B cell (primary cell): ENCODE data around the gene NFATC2. TPM values are rescaled to one million over a fixed set of nuclear protein-coding genes. Genes with fewer than 3 reads are reported as not detected.

ENCODE experiments used
- ATAC-seq: fragments of 200-7000 bp; cut with Tn5 transposase; one replicate; pipeline ENCODE4 v1.10.0; 2021; ENCODE audit warnings: low read depth, mild to moderate bottlenecking, moderate number of reproducible peaks, moderate library complexity
- CTCF ChIA-PET: fragments of 350-600 bp; sonication (Branson Sonifier 250); formaldehyde crosslinking; loops from one replicate; lab custom pipeline; 2021; ENCODE audit warnings: antibody characterized with exemption, inconsistent platforms; lab: Charles Lee
- POLR2A ChIA-PET: fragments of 350-600 bp; sonication (Branson Sonifier 250); formaldehyde crosslinking; loops from one replicate; lab custom pipeline; 2021; ENCODE audit warnings: antibody characterized with exemption; lab: Charles Lee
- DNase-seq: peaks from one replicate; pipeline ENCODE4 v3.0.0; 2013
- H2AFZ ChIP-seq: 2 replicates; pipeline ENCODE4 v1.6.1; 2012; ENCODE audit warnings: mild to moderate bottlenecking, low read depth, low read length; ENCODE audit not compliant: insufficient read depth, poor library complexity, severe bottlenecking
- H3K27ac ChIP-seq, 2 donors: 1 replicate in 1 of 2; 2 replicates in 1 of 2; pipeline ENCODE4 v1.5.1; 2012 to 2013; ENCODE audit warnings: low read length in 2 of 2, mild to moderate bottlenecking in 2 of 2, moderate library complexity in 1 of 2
- H3K27me3 ChIP-seq, 4 experiments: fragments of 200-600 bp in 1 of 4; sonication (generic) in 1 of 4; replicated peaks in 1 of 4; 1 replicate in 2 of 4; 2 replicates in 2 of 4; pipeline versions ENCODE4 v1.6.1 to v1.7.0; 2013 to 2016; ENCODE audit warnings: low read length in 3 of 4, mild to moderate bottlenecking in 2 of 4, mixed read lengths in 1 of 4, moderate library complexity in 1 of 4; ENCODE audit not compliant: insufficient read depth in 4 of 4, control insufficient read depth in 3 of 4; ENCODE audit errors: control extremely low read depth in 1 of 4
- H3K36me3 ChIP-seq, 2 experiments: replicated peaks in 1 of 2; 1 replicate in 1 of 2; 2 replicates in 1 of 2; pipeline versions ENCODE4 v1.6.1 to v1.7.1; 2013; ENCODE audit warnings: low read length in 1 of 2; ENCODE audit not compliant: insufficient read depth in 2 of 2, control insufficient read depth in 1 of 2; ENCODE audit errors: control extremely low read depth in 1 of 2, extremely low read depth in 1 of 2
- H3K4me1 ChIP-seq, 2 donors: fragments of 200-600 bp in 1 of 2; sonication (generic) in 1 of 2; 1 replicate in 1 of 2; 2 replicates in 1 of 2; pipeline versions ENCODE4 v1.5.1 to v1.6.1; 2013 to 2017; ENCODE audit warnings: low read length in 2 of 2; ENCODE audit not compliant: control insufficient read depth in 2 of 2, insufficient read depth in 2 of 2
- H3K4me2 ChIP-seq: replicated peaks from 2 replicates; pipeline ENCODE3; 2012; ENCODE audit warnings: mild to moderate bottlenecking, low read depth, low read length; ENCODE audit not compliant: poor library complexity, severe bottlenecking
- H3K4me3 ChIP-seq, 5 experiments: fragments of 200-600 bp in 1 of 5; sonication (generic) in 1 of 5; 1 replicate in 3 of 5; 2 replicates in 2 of 5; pipeline versions ENCODE4 v1.5.1 to v1.7.0; 2011 to 2016; ENCODE audit warnings: low read length in 4 of 5, mild to moderate bottlenecking in 4 of 5, low read depth in 2 of 5, control low read depth in 1 of 5, moderate library complexity in 1 of 5; ENCODE audit not compliant: insufficient read depth in 1 of 5; ENCODE audit errors: control extremely low read depth in 1 of 5, extremely low read depth in 1 of 5
- H3K79me2 ChIP-seq: fragments of 200-600 bp; sonication (generic); one replicate; pipeline ENCODE4 v1.6.0; 2016; ENCODE audit warnings: low read length; ENCODE audit not compliant: control insufficient read depth, insufficient read depth
- H3K9ac ChIP-seq: fragments of 200-600 bp; sonication (generic); 2 replicates; pipeline ENCODE4 v1.6.1; 2017; ENCODE audit warnings: mild to moderate bottlenecking, low read length, moderate library complexity
- H3K9me3 ChIP-seq, 3 donors: one replicate each; pipeline versions ENCODE4 v1.6.1 to v1.7.1; 2013; ENCODE audit warnings: low read length in 2 of 3; ENCODE audit not compliant: control insufficient read depth in 2 of 3, insufficient read depth in 1 of 3; ENCODE audit errors: control extremely low read depth in 1 of 3
- H4K20me1 ChIP-seq: 2 replicates; pipeline ENCODE4 v1.6.0; 2012; ENCODE audit warnings: mild to moderate bottlenecking, low read length; ENCODE audit not compliant: insufficient read depth, control insufficient read depth, poor library complexity, severe bottlenecking
- H3K27ac Mint-ChIP-seq: one replicate; pipeline ENCODE4 v1.8.0; 2021; ENCODE audit warnings: mixed read lengths
- H3K27me3 Mint-ChIP-seq: one replicate; pipeline ENCODE4 v1.8.0; 2021; ENCODE audit warnings: mixed read lengths
- H3K4me1 Mint-ChIP-seq: one replicate; pipeline ENCODE4 v1.8.0; 2021; ENCODE audit warnings: mixed read lengths
- H3K4me3 Mint-ChIP-seq: one replicate; pipeline ENCODE4 v1.8.0; 2021; ENCODE audit warnings: mixed read lengths
- H3K9me3 Mint-ChIP-seq: one replicate; pipeline ENCODE4 v1.8.0; 2022; ENCODE audit warnings: mixed read lengths; ENCODE audit not compliant: insufficient read depth
- EZH2 ChIP-seq: IDR thresholded peaks from 2 replicates; pipeline ENCODE4 v1.6.1; 2012; ENCODE audit warnings: borderline replicate concordance, low read depth, mild to moderate bottlenecking, moderate library complexity, low read length; ENCODE audit not compliant: insufficient read depth, poor library complexity, severe bottlenecking
- WGBS: methylation state at CpG from one replicate; pipeline ENCODE4 v1.1.5; 2013; ENCODE audit warnings: missing lambda C conversion rate; ENCODE audit not compliant: insufficient coverage; 5-methylcytosine and 5-hydroxymethylcytosine counted together
- intact Hi-C: fragments of 100-400 bp; cut with micrococcal nuclease; formaldehyde crosslinking; loops from one replicate; pipeline ENCODE4 v1.10.0; 2022
- polyA plus RNA-seq: library from polyadenylated mRNA; depleted of rRNA; stranded (reverse); fragments of >200 nt; gene quantifications from 2 replicates; pipeline ENCODE4 v1.2.3, GENCODE V29; 2012
- total RNA-seq, 2 donors: library from RNA; stranded (reverse); fragments of 120-200 nt in 1 of 2; gene quantifications; 1 replicate in 1 of 2; 2 replicates in 1 of 2; pipeline versions ENCODE4 v1.2.3 to v1.2.4, GENCODE V29; 2013 to 2022
- TF ChIP-seq, protein P1 (sequence below): fragments of 200-600 bp; IDR thresholded peaks from one replicate; pipeline ENCODE4 v1.8.0; 2022; ENCODE audit warnings: antibody characterized with exemption, mild to moderate bottlenecking

The NFATC2 gene
- total and polyA plus RNA-seq, 2 donors (not counting 1 experiment from before 2014, with no cell fraction given): 10.1 to 38.0 TPM

DNA sequence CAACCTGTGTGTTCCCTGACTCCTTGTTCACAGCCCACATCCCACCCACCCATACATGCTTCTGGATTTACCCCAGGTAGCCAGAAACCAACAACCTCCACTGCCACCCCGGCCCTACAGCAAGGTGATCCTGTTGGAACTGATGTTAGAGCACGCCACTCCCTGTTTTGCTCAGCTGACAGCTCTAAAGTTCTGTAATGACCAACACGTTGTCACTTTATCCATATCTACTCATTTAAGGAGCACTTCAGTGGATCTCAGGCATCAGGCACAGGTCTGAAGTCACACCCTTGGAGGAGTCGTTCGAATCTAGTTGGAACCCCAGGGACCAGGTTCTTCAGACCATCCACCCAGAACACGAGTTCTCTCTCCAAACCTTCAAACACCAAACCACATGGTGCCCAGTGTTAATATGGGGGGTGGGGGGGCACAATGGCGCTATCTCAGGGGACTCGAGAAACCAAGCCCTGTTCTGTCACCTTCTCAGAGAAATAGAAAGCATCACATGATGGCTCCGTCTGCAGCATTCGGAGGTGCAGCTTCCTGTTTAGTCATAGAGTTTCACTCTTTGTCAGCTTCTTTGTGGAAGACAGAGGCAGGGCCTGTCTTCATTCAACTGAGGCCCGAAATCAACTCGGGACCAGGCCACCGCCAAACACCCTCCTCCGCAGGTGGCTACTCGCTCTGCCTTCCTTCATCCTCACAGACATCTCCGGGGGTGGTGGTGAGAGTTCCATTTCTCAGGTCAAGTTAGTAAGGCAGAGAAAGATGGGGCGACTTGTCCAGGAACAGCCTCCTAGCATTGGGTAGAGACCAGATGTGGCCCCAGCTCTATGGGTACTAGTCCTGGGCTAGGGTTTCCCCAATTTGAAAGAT is 142.2 kb downstream of the NFATC2 start:
- H3K4me3 ChIP-seq: peak overlapping the region in 3 of 5 experiments; percentile 18 to 43 (median 30)
- H3K27me3 ChIP-seq: no peaks in the 10 kb centered on the region

More for the DNA sequence above, 142.2 kb downstream of the NFATC2 start:
- TF ChIP-seq EZH2: no peak
- TF ChIP-seq, protein P1, sequence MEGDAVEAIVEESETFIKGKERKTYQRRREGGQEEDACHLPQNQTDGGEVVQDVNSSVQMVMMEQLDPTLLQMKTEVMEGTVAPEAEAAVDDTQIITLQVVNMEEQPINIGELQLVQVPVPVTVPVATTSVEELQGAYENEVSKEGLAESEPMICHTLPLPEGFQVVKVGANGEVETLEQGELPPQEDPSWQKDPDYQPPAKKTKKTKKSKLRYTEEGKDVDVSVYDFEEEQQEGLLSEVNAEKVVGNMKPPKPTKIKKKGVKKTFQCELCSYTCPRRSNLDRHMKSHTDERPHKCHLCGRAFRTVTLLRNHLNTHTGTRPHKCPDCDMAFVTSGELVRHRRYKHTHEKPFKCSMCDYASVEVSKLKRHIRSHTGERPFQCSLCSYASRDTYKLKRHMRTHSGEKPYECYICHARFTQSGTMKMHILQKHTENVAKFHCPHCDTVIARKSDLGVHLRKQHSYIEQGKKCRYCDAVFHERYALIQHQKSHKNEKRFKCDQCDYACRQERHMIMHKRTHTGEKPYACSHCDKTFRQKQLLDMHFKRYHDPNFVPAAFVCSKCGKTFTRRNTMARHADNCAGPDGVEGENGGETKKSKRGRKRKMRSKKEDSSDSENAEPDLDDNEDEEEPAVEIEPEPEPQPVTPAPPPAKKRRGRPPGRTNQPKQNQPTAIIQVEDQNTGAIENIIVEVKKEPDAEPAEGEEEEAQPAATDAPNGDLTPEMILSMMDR: no peak
- Histone ChIP-seq H3K79me2 (peaks cover 34% of the 10 kb centered on the region), H3K4me1 (peaks cover 63 to 71% of the 10 kb centered on the region in 2 donors), H3K4me2 (peak overlapping the region; percentile 70), H3K27ac (peak overlapping the region; percentile 95 to 97), H3K9ac (peak overlapping the region; percentile 55), H2AFZ (peak overlapping the region; percentile 63), H3K9me3 (no peaks in the 10 kb centered on the region), H3K36me3 (peaks cover 0 to 23% of the 10 kb centered on the region in 2 experiments), H4K20me1 (no peaks in the 10 kb centered on the region)
- intact Hi-C loops: loop anchor here (1.0 to 5.0 kb wide), 6 partner anchors 13 to 608 kb away; no protein-coding TSS in a partner anchor
- WGBS: 43% methylated on average over 6 of the region's 17 CpGs
- Mint-ChIP-seq H3K4me3 (peak overlapping the region; percentile 78), H3K27me3 (no peaks in the 10 kb centered on the region), H3K27ac (peak overlapping the region; percentile 99), H3K4me1 (peaks cover 68% of the 10 kb centered on the region), H3K9me3 (no peaks in the 10 kb centered on the region)
- CTCF ChIA-PET: interaction anchor here (0.8 to 3.3 kb wide), 9 partner anchors 14 to 419 kb away, joined by 3 to 20 read pairs (median 3); no protein-coding TSS in a partner anchor
- DNase-seq (peak; percentile 93), ATAC-seq (peak; percentile 61)
- POLR2A ChIA-PET: interaction anchor here (0.6 to 1.2 kb wide), 4 partner anchors 14 to 432 kb away, joined by 3 to 5 read pairs (median 3); no protein-coding TSS in a partner anchor
